ENCODE data around the gene PLAAT1. TPM values are rescaled to one million over a fixed set of nuclear protein-coding genes. Genes with fewer than 3 reads are reported as not detected.

PLAAT1 gene
- total RNA-seq, 6 donors from 2014 or later: 0.20 to 0.46 (median 0.40) TPM; not detected in 3

DNA sequence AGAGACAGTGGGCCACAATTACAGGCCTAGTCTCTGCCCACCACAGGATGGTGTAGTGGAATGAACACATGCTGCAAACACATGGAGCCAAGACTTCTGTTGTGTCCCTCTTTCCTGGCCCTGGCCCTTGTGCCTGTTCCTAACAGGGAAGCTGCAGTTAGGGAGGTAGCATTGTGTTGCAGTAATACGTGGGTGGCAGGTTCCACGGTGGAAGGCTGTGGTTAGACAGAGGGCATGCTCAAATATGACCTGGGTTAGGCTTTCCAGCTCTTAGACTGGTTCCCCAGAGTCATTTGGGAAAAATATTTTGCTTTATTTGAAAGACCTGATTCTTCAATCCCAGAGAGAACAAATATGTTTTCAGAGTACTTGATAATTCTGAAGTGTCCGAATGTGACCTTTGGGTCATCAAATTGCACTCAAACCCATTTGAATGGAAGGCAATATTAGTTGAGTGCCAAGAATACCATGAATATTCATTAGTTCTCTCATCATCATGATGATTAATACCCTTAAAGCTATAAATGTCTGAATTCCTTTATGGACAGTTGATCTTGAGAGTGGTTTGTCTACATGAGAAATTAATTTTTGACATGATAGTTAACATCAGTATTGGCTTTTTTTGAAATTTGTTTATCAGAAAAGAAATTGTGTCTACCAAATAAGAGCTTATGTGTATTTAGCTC is 28.5 kb downstream of the PLAAT1 start:
- no peaks in the 10 kb centered on the region for H3K36me3 ChIP-seq
- 55 to 61% methylated on average over 3 of the region's 3 CpGs for WGBS, 2 donors
- H3K9me3 ChIP-seq: no peaks in the 10 kb centered on the region
- no peak for TF ChIP-seq EP300 (IDR thresholded peaks at IDR 0.05)
- TF ChIP-seq POLR2A (IDR thresholded peaks at IDR 0.05): no peak
- TF ChIP-seq CTCF (IDR thresholded peaks at IDR 0.05): no peak
- no peak for TF ChIP-seq POLR2AphosphoS5 (IDR thresholded peaks at IDR 0.05)
- no peak overlapping the region for H3K27ac ChIP-seq
- DNase-seq (no peak), ATAC-seq (ENCODE audit: low FRiP score in 2 of 2) (no peak)
- H3K4me1 ChIP-seq: no peaks in the 10 kb centered on the region
- no peaks in the 10 kb centered on the region for H3K27me3 ChIP-seq
- H3K4me3 ChIP-seq: no peak overlapping the region

DNA sequence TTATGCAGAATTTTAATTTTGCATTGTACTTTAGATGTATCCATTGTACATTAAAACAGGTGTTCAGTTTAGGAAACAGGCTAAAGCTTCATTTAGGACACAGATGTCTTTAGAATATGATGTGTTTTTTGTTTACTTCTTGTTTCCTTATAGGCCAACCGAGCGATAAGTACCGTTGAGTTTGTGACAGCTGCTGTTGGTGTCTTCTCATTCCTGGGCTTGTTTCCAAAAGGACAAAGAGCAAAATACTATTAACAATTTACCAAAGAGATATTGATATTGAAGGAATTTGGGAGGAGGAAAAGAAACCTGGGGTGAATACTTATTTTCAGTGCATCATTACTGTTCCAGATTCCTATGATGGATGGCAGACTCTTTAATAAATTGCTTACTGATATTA is 29.4 kb downstream of the PLAAT1 start:
- H3K4me1 ChIP-seq: no peaks in the 10 kb centered on the region
- H3K4me3 ChIP-seq: no peak overlapping the region
- DNase-seq: no peak
- 56 to 57% methylated on average over 3 of the region's 3 CpGs for WGBS, 2 donors
- TF ChIP-seq POLR2AphosphoS5 (IDR thresholded peaks at IDR 0.05): no peak
- no peak for TF ChIP-seq POLR2A (IDR thresholded peaks at IDR 0.05)
- TF ChIP-seq CTCF (IDR thresholded peaks at IDR 0.05): no peak
- TF ChIP-seq EP300 (IDR thresholded peaks at IDR 0.05): no peak
- ATAC-seq (ENCODE audit: low FRiP score in 2 of 2): no peak
- H3K9me3 ChIP-seq: no peaks in the 10 kb centered on the region
- H3K27me3 ChIP-seq: no peaks in the 10 kb centered on the region
- no peaks in the 10 kb centered on the region for H3K36me3 ChIP-seq
- no peak overlapping the region for H3K27ac ChIP-seq

DNA sequence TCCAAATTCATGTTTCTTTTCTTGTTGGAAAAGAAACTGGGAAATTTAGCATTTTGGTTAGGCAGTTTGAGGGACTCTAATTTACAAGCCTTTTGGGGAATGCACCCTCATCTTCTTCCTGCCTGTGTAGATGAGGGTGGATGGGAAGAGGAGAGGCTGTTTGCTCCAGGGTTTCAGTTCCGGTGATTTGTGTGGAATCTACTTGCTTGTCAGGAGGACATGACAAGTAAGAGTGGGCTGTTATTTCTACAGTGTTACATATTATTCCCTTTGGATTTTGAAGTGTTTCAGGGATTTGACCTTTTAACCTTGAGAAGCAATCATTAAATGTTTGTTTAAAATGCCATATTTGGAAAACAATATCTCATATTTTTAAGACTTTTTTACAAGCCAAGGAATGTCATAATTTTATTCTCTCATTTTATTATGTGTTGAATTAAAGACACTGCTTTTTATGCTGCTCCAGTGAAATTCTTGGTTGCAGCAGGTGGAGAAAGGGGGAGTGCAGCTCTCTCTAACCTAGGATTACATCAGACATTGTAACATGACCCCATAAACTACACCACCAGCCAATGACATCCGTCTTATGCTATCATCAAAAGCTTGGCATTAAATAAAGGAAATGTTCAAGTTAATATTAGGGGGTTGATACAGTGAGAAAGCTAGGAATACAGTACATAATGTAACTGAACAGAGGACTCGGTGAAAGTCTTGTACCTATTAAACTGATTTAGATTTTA is 30.2 kb downstream of the PLAAT1 start:
- H3K9me3 ChIP-seq: no peaks in the 10 kb centered on the region
- no peak overlapping the region for H3K27ac ChIP-seq
- no peaks in the 10 kb centered on the region for H3K36me3 ChIP-seq
- no peak for ATAC-seq (ENCODE audit: low FRiP score in 2 of 2)
- H3K4me1 ChIP-seq: no peaks in the 10 kb centered on the region
- no peaks in the 10 kb centered on the region for H3K27me3 ChIP-seq
- 75 to 82% methylated on average over 3 of the region's 3 CpGs for WGBS, 2 donors
- no peak overlapping the region for H3K4me3 ChIP-seq
- no peak for DNase-seq
- TF ChIP-seq EP300 (IDR thresholded peaks at IDR 0.05) (no peak), POLR2AphosphoS5 (IDR thresholded peaks at IDR 0.05) (no peak), CTCF (IDR thresholded peaks at IDR 0.05) (no peak), POLR2A (IDR thresholded peaks at IDR 0.05) (no peak)

GRCh38 chr3:193292386-193292785 is 51.4 kb downstream of the PLAAT1 start:
- no peak overlapping the region for H3K27ac ChIP-seq
- no peaks in the 10 kb centered on the region for H3K4me1 ChIP-seq
- H3K4me3 ChIP-seq: no peak overlapping the region
- no peak for DNase-seq
- 81 to 87% methylated on average over 3 of the region's 3 CpGs for WGBS, 2 donors
- H3K27me3 ChIP-seq: no peaks in the 10 kb centered on the region
- no peak for ATAC-seq (ENCODE audit: low FRiP score in 2 of 2)
- no peaks in the 10 kb centered on the region for H3K36me3 ChIP-seq
- no peak for TF ChIP-seq EP300 (IDR thresholded peaks at IDR 0.05)
- TF ChIP-seq POLR2AphosphoS5 (IDR thresholded peaks at IDR 0.05): no peak
- TF ChIP-seq POLR2A (IDR thresholded peaks at IDR 0.05): no peak
- no peak for TF ChIP-seq CTCF (IDR thresholded peaks at IDR 0.05)
- peaks cover 0 to 8% (median 4%) of the 10 kb centered on the region in 4 donors for H3K9me3 ChIP-seq
